Measurements from ENCODE around the gene CHTOP.
A peak's percentile ranks its signal among the peaks of the same experiment; 100 is the strongest.

DNA sequence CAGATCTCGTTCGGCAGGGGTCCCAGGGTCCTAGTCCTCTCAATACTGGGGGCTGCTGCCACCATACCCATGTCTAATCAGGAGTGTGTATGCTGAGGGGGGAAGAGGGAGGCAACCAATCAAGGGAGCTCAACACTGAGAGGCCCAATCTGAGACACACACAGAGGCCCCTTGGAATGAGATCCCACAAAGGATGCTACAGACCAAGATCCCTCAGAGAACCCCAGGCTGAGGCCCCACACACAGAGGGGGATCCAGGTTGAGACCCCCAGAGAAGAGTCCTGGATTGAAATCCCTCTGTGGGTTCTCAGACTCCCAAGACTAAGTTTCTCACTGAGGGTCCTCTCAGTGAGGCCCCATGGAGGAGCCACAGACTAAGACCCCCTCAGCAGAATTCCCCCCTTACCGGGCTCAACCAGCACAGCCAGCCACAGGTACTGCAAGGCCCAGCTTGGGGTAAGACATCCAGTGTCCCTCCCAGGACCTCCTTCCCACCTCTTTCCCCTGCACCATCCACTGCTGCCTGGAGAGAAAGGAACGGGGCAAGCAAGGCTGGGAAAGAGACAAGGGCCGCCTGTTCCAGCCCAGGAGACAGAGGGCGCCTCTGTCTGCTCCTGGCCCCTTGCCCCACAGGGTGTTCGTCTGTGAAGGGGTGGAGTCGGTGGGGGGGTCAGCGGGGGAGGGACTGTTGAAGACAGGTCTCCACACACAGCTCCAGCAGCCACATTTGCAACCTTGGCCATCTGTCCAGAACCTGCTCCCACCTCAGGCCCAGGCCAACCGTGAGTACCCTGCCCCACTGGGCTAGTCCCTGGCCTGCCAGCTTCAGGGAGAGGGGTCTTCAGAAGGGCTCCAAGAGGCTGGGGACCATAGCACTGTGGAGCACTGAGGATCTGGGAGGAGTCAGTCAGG, 5.9 kb upstream of the CHTOP start, which contains the start of gene S100A1:
- TF ChIP-seq CREB1 (CRISPR knock-in tag; IDR thresholded peaks at IDR 0.05; ENCODE audit: low read depth) (no peak), POLR2AphosphoS5 (IDR thresholded peaks at IDR 0.05; ENCODE audit: low read depth) (no peak)
- TF ChIP-seq, protein P1, sequence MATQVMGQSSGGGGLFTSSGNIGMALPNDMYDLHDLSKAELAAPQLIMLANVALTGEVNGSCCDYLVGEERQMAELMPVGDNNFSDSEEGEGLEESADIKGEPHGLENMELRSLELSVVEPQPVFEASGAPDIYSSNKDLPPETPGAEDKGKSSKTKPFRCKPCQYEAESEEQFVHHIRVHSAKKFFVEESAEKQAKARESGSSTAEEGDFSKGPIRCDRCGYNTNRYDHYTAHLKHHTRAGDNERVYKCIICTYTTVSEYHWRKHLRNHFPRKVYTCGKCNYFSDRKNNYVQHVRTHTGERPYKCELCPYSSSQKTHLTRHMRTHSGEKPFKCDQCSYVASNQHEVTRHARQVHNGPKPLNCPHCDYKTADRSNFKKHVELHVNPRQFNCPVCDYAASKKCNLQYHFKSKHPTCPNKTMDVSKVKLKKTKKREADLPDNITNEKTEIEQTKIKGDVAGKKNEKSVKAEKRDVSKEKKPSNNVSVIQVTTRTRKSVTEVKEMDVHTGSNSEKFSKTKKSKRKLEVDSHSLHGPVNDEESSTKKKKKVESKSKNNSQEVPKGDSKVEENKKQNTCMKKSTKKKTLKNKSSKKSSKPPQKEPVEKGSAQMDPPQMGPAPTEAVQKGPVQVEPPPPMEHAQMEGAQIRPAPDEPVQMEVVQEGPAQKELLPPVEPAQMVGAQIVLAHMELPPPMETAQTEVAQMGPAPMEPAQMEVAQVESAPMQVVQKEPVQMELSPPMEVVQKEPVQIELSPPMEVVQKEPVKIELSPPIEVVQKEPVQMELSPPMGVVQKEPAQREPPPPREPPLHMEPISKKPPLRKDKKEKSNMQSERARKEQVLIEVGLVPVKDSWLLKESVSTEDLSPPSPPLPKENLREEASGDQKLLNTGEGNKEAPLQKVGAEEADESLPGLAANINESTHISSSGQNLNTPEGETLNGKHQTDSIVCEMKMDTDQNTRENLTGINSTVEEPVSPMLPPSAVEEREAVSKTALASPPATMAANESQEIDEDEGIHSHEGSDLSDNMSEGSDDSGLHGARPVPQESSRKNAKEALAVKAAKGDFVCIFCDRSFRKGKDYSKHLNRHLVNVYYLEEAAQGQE (IDR thresholded peaks at IDR 0.05; ENCODE audit: unreplicated experiment) = no peak
- TF ChIP-seq, protein P2, sequence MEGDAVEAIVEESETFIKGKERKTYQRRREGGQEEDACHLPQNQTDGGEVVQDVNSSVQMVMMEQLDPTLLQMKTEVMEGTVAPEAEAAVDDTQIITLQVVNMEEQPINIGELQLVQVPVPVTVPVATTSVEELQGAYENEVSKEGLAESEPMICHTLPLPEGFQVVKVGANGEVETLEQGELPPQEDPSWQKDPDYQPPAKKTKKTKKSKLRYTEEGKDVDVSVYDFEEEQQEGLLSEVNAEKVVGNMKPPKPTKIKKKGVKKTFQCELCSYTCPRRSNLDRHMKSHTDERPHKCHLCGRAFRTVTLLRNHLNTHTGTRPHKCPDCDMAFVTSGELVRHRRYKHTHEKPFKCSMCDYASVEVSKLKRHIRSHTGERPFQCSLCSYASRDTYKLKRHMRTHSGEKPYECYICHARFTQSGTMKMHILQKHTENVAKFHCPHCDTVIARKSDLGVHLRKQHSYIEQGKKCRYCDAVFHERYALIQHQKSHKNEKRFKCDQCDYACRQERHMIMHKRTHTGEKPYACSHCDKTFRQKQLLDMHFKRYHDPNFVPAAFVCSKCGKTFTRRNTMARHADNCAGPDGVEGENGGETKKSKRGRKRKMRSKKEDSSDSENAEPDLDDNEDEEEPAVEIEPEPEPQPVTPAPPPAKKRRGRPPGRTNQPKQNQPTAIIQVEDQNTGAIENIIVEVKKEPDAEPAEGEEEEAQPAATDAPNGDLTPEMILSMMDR (conservative IDR thresholded peaks at IDR 0.05; ENCODE audit: low read depth in 2 of 2) = peak; percentile 2 to 43; a peak in 3 of 4 replicates
